ENCODE data around the gene CERS1.

CERS1 gene

GRCh38 chr19:18895824-18896341, at the start of gene CERS1:
Gene CERS1 (minus strand): TSS chr19:18896158. CDS start chr19:18896072, 86 bp downstream.
- no peak for TF ChIP-seq CTCF (IDR thresholded peaks at IDR 0.05; ENCODE audit: borderline replicate concordance, control extremely low read depth, extremely low read depth, insufficient read depth, missing control alignments)
- DNase-seq (ENCODE audit: low spot score): no peak
- in situ Hi-C loops (cut with MboI; ENCODE audit: low sequenced_read_pairs, unreplicated experiment): no loop called here

GRCh38 chr19:18945297-18945696, 49.3 kb upstream of the CERS1 start:
- in situ Hi-C loops (cut with MboI; ENCODE audit: low sequenced_read_pairs, unreplicated experiment): no loop called here
- TF ChIP-seq CTCF (IDR thresholded peaks at IDR 0.05; ENCODE audit: borderline replicate concordance, control extremely low read depth, extremely low read depth, insufficient read depth, missing control alignments): no peak
- DNase-seq (ENCODE audit: low spot score): no peak

GRCh38 chr19:18943465-18943864, 47.5 kb upstream of the CERS1 start:
- no peak for DNase-seq (ENCODE audit: low spot score)
- TF ChIP-seq CTCF (IDR thresholded peaks at IDR 0.05; ENCODE audit: borderline replicate concordance, control extremely low read depth, extremely low read depth, insufficient read depth, missing control alignments): no peak
- in situ Hi-C loops (cut with MboI; ENCODE audit: low sequenced_read_pairs, unreplicated experiment): no loop called here

GRCh38 chr19:18942692-18943091, 46.7 kb upstream of the CERS1 start:
- in situ Hi-C loops (cut with MboI; ENCODE audit: low sequenced_read_pairs, unreplicated experiment): no loop called here

GRCh38 chr19:18941628-18942354, 45.8 kb upstream of the CERS1 start:
- no peak for TF ChIP-seq CTCF (IDR thresholded peaks at IDR 0.05; ENCODE audit: borderline replicate concordance, control extremely low read depth, extremely low read depth, insufficient read depth, missing control alignments)
- DNase-seq (ENCODE audit: low spot score): no peak
- in situ Hi-C loops (cut with MboI; ENCODE audit: low sequenced_read_pairs, unreplicated experiment): no loop called here

More at GRCh38 chr19:18942692-18943091, 46.7 kb upstream of the CERS1 start:
- no peak for TF ChIP-seq CTCF (IDR thresholded peaks at IDR 0.05; ENCODE audit: borderline replicate concordance, control extremely low read depth, extremely low read depth, insufficient read depth, missing control alignments)
- no peak for DNase-seq (ENCODE audit: low spot score)

- DNase-seq (ENCODE audit: low spot score): peak; percentile 94
- TF ChIP-seq CTCF (IDR thresholded peaks at IDR 0.05; ENCODE audit: borderline replicate concordance, control extremely low read depth, extremely low read depth, insufficient read depth, missing control alignments): peak; percentile 26
- in situ Hi-C loops (cut with MboI; ENCODE audit: low sequenced_read_pairs, unreplicated experiment): no loop called here
These were observed 45.0 kb upstream of the CERS1 start, which contains the start of gene HOMER3 for GRCh38 chr19:18940769-18941627. Gene HOMER3 (minus strand): TSS chr19:18941217. CDS start chr19:18938982, 2,235 bp downstream.
